GM21737 (cell line): Measurements from ENCODE around the gene L1CAM.

ENCODE experiments used
- ATAC-seq: cut with Tn5 transposase; IDR thresholded peaks from one replicate; pipeline ENCODE4 v1.9.1; 2021; ENCODE audit warnings: mild to moderate bottlenecking, moderate library complexity; ENCODE audit not compliant: unreplicated experiment

L1CAM gene

GRCh38 chrX:153865685-153866084, 20.3 kb downstream of the L1CAM start:
- no peak for ATAC-seq

GRCh38 chrX:153865321-153865580, 20.7 kb downstream of the L1CAM start:
- no peak for ATAC-seq

- no peak for ATAC-seq
Measured at GRCh38 chrX:153864561-153865320, 21.2 kb downstream of the L1CAM start.

DNA sequence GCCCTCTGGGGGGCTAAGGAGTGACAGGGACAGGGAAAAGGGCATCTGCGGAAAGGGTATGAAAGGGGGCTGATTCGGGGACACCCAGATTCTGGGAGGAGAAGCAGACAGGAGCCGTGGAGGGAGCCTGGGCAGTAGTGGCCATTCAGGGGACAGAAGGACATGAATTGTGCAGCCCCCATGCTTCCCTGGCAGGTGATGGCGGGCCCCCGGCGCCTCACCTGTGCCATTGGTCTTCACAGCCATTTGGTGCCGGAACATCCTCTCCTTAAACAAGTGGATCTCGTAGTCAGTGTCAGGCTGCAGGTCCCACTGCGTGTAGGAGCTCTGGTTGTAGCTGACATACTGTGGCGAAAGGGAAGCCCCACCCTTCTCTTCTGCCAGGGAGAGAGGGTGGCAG, 21.9 kb downstream of the L1CAM start:
- no peak for ATAC-seq

DNA sequence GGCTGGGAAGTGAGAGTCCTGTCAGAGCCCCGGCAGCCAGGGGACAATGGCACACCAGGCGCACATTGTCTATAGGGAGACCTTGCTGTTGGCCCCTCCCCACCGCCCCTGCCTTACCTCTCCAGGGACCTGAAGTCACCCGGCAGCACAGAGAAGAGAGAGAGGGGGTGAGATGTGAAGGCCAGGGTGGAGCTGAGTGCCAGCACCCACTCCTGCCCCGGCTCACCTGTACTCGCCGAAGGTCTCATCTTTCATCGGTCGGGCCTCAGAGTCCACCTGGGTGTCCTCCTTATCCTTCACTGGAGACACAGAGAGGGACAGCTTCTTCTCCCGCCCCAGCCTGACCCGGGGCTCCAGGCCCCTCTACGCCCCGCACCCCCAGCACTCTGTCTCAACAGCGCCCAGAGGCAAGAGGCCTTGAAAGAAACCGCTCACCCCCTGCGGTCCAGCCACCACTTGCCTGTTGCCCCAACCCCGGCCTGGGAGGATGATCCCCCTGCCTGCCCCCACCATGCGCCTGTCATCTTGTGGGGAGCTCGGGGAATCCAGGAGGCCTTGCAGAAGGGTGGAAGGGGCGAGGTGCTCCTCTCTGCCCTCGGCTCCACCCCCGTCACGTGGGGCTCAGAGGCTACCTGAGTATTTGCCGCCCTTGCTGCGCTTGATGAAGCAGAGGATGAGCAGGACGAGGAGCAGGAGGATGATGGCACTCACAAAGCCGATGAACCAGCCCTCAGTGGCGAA, 22.6 kb downstream of the L1CAM start:
- no peak for ATAC-seq

- ATAC-seq, result no peak
Measured at GRCh38 chrX:153862369-153863250, 23.4 kb downstream of the L1CAM start.

DNA sequence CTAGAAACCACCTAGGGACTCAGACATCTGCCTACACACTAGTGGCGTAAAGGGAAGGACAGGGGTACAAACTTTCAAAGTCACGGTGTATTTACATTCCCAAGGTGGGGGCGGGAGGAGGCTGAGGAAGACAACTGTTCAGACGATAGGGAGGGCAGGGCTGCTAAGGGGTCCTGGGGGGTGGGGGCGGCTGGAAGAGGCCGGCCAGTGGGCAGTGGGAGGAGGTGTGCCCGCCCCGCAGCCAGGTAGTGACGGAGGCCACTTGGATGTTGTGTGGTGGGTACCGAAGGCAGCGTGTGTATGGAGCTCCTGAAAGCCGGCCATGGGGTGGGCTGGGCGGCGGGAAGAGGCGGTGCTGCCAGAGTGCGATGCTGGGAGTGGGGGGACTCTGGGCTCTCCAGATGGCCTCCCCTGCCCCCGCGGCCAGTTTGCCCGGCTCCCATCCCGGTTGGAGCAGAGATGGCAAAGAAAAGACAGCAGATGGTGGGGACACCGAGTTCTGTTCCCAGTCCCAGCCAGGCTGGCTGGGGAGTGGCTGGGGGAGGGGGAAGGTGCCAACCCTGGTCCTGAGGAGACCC, 24.2 kb downstream of the L1CAM start:
- ATAC-seq, result no peak

GRCh38 chrX:153861151-153861550, 24.8 kb downstream of the L1CAM start:
- no peak for ATAC-seq

- ATAC-seq, result no peak
Measured at GRCh38 chrX:153857348-153857903, 28.5 kb downstream of the L1CAM start.

- no peak for ATAC-seq
Measured at GRCh38 chrX:153854702-153855101, 31.3 kb downstream of the L1CAM start.

- ATAC-seq, result no peak
Measured at GRCh38 chrX:153853902-153854267, 32.1 kb downstream of the L1CAM start.

DNA sequence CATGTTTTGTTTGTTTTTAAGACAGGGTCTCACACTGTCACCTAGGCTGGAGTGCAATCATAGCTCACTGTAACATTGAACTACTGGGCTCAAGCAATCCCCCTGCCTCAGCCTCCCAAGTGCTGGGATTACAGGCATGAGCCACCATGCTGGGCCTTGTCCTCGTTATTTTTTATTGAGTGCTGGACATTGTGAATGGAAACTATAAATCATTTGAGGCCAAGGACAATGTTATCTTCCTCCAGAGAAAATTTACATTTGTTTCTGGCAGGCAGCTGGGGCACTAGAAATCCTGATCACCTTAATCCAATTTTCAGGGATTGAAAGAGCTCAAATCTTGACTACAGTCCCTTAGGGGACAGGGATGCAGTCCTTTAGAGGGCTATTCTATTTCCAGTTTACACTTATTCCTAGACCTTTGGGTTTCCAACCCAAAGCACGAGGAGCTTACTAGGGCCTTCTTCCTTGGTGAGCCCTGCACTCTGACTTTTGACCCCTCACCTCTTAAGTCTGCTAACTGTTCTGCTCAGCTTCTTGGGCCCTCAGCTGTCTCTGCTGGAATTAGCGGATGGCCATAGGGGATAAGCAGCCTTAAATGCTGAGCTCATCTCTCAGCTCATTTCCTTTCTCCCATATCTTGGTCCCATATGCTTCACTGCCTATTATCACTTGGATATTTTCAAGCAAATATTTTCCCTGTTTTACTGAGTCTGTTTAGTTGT, 32.6 kb downstream of the L1CAM start:
- ATAC-seq, result no peak

DNA sequence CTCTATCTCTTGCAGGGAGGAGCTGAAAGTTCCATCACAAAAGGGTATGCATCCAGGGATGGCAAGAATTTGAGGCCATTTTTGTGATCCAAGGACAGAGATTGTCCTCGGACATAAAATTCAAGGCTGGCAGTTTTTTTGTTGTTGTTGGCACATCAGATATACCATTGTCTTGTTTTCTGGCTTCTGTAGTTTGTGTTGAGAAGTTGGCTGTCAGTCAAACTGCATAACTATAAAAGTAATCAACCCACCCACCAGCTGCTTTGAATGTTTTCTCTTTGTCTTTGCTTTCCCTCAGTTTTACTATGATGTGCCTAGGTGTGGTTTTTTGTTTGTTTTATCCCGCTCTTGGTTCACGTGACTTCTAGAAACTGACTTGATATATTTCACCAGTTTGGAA, 34.0 kb downstream of the L1CAM start:
- no peak for ATAC-seq

GRCh38 chrX:153848325-153848724, 37.6 kb downstream of the L1CAM start:
- no peak for ATAC-seq

DNA sequence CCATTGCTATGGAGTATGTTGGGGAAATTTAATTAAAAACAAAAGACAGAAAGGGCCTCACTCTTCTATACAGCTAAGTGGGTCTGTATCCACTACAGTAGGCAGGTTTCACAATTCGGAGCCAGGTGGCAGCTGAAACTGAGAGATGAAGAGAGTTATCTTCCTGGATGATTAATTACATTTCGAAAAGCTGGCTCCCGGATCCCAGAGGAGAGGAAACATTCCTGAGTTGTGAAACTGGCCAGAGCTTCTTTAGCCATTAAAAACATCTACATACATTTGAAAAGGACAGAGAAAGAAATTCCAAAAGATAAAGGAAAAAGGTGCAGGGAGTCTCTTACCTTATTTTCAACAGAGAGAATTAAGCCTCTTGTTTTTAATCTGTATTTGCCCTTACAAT, 40.1 kb downstream of the L1CAM start:
- no peak for ATAC-seq

- no peak for ATAC-seq
Measured at GRCh38 chrX:153845195-153845594, 40.8 kb downstream of the L1CAM start.

DNA sequence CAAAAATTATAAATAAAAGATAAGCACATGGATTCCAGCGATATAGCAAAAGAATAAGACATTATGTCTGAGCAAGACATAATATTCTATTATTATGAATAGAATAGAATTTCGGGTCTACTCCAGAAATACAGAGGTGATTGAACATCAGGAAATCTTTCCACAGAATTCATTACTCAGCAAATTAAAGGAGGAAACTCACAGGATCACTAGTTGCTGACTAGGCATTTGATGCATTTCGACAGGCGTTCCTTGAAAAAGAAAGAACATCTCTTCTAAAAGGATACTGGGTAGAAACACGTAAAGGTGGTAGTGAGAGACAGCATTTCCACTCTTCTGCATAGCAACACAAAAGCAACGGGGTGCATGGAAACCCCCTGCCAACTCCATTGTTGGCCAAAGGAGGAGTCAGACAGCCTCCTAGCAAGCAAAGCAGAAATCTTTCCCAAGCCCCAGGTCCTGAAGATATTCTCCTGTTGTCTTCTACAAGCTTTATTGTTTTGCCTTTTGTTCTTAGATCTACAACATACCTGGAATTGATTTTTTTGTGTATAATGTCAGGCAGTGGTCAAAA, 41.4 kb downstream of the L1CAM start:
- no peak for ATAC-seq

DNA sequence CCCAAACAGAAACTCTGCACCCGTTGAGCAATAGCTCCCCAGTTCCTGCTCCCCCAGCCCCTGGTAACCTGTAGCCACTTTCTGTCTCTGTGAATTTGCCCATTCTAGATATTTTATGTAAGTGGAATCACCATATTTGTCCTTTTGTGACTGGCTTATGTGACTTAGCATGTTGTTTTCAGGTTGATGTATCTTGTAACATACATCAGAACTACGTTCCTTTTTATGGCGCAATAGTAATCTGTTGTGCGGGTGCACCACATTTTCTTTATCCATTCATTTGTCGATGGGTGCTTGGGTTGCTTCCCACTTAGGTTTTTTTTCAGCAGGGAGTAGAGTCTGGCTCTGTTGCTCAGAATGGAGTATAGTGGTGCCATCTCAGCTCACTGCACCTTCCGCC, 49.1 kb downstream of the L1CAM start:
- ATAC-seq, result no peak

DNA sequence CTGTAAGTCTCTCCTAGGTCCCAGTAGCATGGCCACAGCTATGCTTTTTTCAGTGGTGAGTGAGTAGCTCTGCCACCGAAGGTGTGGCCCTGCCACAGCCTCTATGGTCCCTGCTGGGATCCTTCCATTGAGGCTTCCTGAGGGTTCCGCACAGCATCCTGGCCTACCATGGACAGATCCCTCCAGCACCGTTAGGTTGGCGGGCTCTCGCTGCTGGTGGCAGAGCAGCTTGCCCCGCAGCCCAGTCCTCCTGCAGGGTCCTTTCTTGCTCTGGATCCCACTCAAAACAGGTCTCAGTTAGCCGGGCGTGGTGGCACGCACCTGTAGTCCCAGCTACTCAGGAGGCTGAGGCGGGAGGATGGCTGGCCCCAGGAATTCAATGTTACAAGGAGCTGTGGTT, 53.2 kb downstream of the L1CAM start:
- ATAC-seq, result no peak
